ENCODE results near the gene TMEM222. TPM values are rescaled to one million over a fixed set of nuclear protein-coding genes. Genes with fewer than 3 reads are reported as not detected.
A peak's percentile ranks its signal among the peaks of the same experiment; 100 is the strongest.

TMEM222 gene
- polyA plus RNA-seq, 1 of the 3 experiments (the other 2 are of a cell fraction), result 51.7 TPM

DNA sequence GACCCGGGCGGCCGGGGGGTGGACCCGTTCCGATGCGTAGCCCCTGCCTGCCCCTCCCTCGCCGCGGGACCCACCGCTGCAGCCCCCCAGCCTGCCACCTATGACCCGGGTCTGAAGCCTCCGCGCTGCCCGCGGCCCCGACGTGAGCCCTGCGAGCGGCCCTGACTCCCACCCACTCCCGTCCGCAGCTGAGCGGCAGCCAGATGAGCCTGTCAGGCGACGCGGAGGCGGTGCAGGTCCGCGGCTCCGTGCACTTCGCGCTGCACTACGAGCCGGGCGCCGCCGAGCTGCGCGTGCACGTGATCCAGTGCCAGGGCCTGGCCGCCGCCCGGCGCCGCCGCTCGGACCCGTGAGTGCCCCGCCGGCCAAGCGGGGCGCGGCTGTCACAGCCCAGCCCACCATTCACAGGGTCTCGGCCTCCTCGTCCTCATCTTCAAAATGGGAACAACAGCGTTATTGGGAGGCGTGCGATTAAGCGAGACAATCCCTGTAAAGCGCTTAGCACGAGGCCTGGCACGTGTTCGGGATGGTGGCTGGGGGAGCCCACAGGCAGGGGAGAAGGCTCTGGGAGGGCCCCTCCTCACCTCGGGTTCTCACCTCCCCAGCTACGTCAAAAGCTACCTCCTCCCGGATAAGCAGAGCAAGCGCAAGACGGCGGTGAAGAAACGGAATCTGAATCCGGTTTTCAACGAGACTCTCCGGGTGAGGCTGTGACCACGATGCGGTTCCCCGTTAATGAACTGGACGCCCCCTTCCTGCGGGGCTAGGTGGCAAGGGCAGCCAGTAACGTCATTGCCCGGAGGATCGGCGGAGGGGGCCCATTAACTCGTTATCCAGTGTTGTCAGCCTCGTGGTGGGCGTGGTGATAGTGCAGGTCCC, 28.1 kb downstream of the TMEM222 start:
- Histone ChIP-seq H3K36me3 (replicated peaks in 1 of 2; ENCODE audit: control insufficient read depth in 1 of 2, insufficient read depth in 2 of 2, low read length in 1 of 2) (no peaks in the 10 kb centered on the region), H3K27ac (ENCODE audit: low read depth in 2 of 2, low read length in 1 of 2) (no peak overlapping the region), H3K9me3 (no peaks in the 10 kb centered on the region), H3F3A (replicated peaks; ENCODE audit: insufficient read depth) (no peaks in the 10 kb centered on the region), H3K4me1 (ENCODE audit: control insufficient read depth in 1 of 2, insufficient read depth in 2 of 2, low read depth in 1 of 2, low read length in 1 of 2) (peaks cover 0 to 10% of the 10 kb centered on the region in 2 experiments; a peak in 1 of 4 replicates), H3K9me2 (no peaks in the 10 kb centered on the region), H4K20me1 (ENCODE audit: insufficient read depth) (no peaks in the 10 kb centered on the region), H3K4me2 (0 out of 2 replicates have a peak overlapping the region, but pooled peaks have one; percentile 47), H2AFZ (ENCODE audit: low read depth) (no peak overlapping the region), H3K79me2 (ENCODE audit: insufficient read depth) (no peaks in the 10 kb centered on the region), H3K4me3 (ENCODE audit: low read depth in 2 of 2, low read length in 1 of 2) (peak overlapping the region in 1 of 2 experiments; percentile 39; a peak in 2 of 4 replicates), H3K9ac (no peak overlapping the region), H3K27me3 (ENCODE audit: insufficient read depth) (no peaks in the 10 kb centered on the region)
- TF ChIP-seq USF1 (IDR thresholded peaks at IDR 0.05; ENCODE audit: borderline replicate concordance, low read depth) (no peak), SIN3A (IDR thresholded peaks at IDR 0.05; ENCODE audit: borderline replicate concordance, low read depth, low read length) (0 out of 2 replicates have a peak, but pooled peaks have one; percentile 15), POLR2AphosphoS5 (IDR thresholded peaks at IDR 0.05; ENCODE audit: low read depth, low read length) (no peak), PBX3 (IDR thresholded peaks at IDR 0.05) (peak; percentile 90), MXI1 (IDR thresholded peaks at IDR 0.05; ENCODE audit: low read depth, low read length) (peak; percentile 42; the same call in 1 of the 2 replicates)
- CTCF ChIA-PET, result interaction anchor here (0.6 to 12.3 kb wide), 18 partner anchors 8 to 306 kb away, joined by 3 to 219 read pairs (median 4); partner anchors contain the start of genes MAP3K6 and SYTL1
- peak; percentile 94 for DNase-seq
- 73% methylated on average over 43 of the region's 84 CpGs for WGBS (ENCODE audit: low lambda C conversion rate)
- POLR2A ChIA-PET, result interaction anchor here (1.1 to 2.6 kb wide), 4 partner anchors 8 to 49 kb away, joined by 4 to 15 read pairs (median 5); partner anchors contain the start of gene MAP3K6

DNA sequence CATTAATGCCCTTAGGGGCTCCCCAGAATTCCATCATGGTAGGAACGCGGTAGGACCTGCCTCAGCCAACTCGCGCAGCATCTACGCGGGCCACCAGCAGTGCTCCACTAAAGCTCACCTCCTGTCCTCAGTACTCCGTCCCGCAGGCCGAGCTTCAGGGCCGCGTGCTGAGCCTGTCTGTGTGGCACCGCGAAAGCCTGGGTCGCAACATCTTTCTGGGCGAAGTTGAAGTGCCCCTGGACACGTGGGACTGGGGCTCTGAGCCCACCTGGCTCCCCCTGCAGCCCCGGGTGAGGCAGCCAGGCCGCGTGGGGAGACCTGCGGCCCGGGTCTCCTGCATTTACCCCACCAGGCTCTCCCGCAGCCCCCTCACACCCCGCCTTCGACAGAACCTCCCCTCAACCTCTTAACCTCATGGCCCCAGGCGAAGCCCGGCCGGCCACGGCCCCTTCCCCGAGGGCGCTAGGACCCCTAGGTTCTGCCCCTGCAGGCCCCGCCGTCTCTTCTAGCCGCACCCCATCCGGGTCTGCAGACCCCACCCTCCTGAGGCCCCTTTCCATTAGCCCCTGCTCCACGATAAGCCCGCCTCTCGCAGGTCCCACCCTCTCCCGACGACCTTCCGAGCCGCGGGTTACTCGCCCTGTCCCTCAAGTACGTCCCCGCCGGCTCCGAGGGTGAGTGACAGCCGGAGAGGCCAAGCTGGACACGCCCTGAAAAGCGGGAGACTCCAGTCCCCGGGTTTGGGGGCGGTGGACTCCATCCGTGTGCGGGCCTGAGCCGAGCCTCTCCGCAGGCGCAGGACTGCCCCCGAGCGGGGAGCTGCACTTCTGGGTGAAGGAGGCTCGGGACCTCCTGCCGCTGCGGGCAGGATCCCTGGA, 28.9 kb downstream of the TMEM222 start:
- WGBS (ENCODE audit: low lambda C conversion rate), result 94% methylated on average over 59 of the region's 62 CpGs
- no peak overlapping the region for H3K4me3 ChIP-seq (ENCODE audit: low read depth in 2 of 2, low read length in 1 of 2)
- H3K9me2 ChIP-seq, result no peaks in the 10 kb centered on the region
- CTCF ChIA-PET, result interaction anchor here (0.7 to 12.3 kb wide), 8 partner anchors 9 to 52 kb away, joined by 3 to 219 read pairs (median 4); partner anchors contain the start of gene SYTL1
- H3K79me2 ChIP-seq (ENCODE audit: insufficient read depth), result no peaks in the 10 kb centered on the region
- no peak overlapping the region for H3K27ac ChIP-seq (ENCODE audit: low read depth in 2 of 2, low read length in 1 of 2)
- no peaks in the 10 kb centered on the region for H3K27me3 ChIP-seq (ENCODE audit: insufficient read depth)
- POLR2A ChIA-PET, result no interaction called here
- H3K4me2 ChIP-seq, result no peak overlapping the region
- H2AFZ ChIP-seq (ENCODE audit: low read depth), result no peak overlapping the region
- H3F3A ChIP-seq (replicated peaks; ENCODE audit: insufficient read depth), result no peaks in the 10 kb centered on the region
- H3K4me1 ChIP-seq (ENCODE audit: control insufficient read depth in 1 of 2, insufficient read depth in 2 of 2, low read depth in 1 of 2, low read length in 1 of 2), result peaks cover 0 to 10% of the 10 kb centered on the region in 2 experiments; a peak in 1 of 4 replicates
- H3K36me3 ChIP-seq (replicated peaks in 1 of 2; ENCODE audit: control insufficient read depth in 1 of 2, insufficient read depth in 2 of 2, low read length in 1 of 2), result peaks cover 2 to 3% of the 10 kb centered on the region in 2 experiments
- no peak overlapping the region for H3K9ac ChIP-seq
- H3K9me3 ChIP-seq, result no peaks in the 10 kb centered on the region
- TF ChIP-seq TAF1 (IDR thresholded peaks at IDR 0.05; ENCODE audit: borderline replicate concordance, low read depth, low read length), result no peak
- TF ChIP-seq RXRA (IDR thresholded peaks at IDR 0.05; ENCODE audit: borderline replicate concordance, low read depth), result no peak
- no peak for DNase-seq
- H4K20me1 ChIP-seq (ENCODE audit: insufficient read depth), result no peaks in the 10 kb centered on the region

Data from SK-N-SH (cell line).